GM19025 (cell line): ENCODE results near the gene CYBC1.

Experiments
- ATAC-seq: cut with Tn5 transposase; IDR thresholded peaks from one replicate; pipeline ENCODE4 v1.9.1; 2021; ENCODE audit warnings: mild to moderate bottlenecking, low read depth, moderate library complexity; ENCODE audit not compliant: unreplicated experiment

Gene CYBC1

DNA sequence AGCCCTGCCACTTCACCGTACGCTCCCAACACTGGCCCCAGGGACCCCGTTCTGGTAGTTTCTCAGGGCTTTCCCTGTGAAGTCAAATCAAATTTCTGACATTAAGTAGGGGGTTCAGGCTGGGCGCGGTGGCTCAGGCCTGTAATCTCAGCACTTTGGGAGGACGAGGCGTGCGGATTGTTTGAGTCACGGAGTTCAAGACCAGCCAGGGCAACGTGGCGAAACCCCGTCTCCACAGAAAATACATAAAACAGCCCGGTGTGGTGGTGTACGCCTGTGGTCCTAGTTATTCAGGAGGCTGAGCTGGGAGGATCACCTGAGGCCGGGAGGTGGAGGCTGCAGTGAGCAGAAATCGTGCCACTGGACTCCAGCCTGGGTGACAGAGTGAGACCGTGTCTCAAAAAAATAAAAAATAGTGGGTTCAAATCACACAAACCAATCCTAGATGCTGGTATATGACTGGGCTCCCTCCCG is 632 bp downstream of the CYBC1 start:
- ATAC-seq, result no peak

DNA sequence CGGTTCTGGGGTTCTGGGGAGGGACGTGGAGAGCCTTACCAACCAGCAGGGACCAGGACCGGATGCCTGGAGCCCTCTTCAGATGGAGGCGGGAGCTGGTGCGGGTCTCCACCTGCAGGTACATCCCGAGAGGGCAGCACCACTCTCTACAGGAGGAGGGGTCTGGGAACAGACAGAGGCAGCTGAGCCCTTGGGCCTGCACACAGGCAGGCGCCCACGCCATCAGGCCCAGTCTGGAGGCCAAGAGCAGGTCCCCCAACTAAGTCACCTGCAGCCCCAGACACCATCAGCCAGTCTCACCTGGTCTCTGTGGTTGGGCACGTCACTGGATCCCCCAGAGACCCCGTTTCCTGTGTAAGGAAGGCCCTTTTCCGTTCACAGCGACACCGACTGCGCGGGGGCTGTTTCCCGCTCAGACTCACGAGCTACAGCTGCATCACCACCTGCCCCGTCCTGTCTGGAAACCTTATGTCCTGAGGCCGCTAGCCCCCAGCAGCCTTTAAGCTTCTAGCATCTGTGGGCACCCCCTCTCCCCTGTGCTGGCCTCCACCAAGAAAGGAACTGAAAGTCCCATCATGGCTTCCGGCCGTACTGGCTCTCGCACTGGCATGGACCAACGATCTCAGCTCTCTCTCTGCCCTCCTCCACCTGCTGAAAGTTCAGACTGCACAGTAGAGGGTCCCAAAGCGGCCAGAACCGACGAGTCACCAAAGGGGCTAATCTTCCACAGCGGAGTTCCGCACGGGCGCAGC is 1.2 kb downstream of the CYBC1 start:
- ATAC-seq, result peak; percentile 40

DNA sequence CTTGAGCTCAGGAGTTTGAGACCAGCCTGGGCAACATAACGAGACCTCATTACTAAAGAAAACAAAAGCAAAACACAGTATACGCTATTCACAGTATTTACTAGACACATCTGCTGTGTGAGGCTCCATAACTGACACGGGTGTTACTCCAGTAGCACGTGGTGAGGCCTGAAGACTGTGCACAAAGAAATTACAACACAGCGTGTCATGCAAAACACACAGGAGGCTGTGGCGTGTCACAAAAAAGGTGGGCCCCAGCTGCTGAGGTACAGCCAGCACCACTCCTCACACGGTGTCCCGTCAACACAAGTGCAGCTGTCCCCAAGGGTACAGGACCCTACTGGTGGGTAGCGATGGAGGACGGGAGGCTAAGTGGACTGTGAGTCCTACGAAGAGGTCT is 2.7 kb downstream of the CYBC1 start:
- no peak for ATAC-seq

DNA sequence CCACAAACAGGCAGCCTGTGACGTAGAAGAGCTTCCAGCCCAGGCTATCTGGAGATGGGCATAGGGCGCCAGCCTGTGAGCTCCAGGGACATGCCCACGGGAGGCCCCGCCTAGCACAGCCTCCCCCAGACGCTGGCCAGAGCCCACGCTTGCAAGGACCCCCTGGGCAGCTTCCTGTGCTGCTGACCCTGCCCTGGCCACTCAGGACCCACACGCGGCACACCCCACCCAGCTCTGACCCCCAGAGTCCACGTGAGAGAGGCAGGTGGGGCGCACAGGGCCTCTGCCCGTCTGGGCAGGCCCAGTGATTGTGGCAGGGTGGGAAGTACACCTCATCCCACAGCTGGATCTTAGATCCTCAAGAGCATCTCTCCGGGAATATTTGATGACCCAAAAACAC is 3.9 kb downstream of the CYBC1 start:
- ATAC-seq, result no peak

DNA sequence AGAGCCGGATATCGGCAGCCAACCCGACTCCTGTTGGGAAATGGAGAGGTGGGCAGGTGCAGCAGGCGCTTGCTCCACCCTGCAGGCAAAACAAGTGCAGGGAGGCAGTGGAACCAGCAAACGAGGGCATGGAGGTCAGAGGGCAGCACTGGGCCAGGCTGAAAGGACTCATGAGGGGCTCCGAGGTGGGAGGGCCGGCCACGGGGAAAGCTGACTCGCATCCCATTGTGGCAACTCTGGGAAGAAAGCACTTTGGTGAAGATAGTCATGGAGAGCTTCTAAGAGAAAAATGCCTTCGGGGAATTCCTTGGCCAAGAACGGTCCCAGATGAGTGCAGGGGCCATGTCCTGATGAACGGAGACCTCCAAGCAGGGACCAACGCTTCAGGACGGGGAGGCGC is 4.4 kb downstream of the CYBC1 start:
- ATAC-seq, result no peak

DNA sequence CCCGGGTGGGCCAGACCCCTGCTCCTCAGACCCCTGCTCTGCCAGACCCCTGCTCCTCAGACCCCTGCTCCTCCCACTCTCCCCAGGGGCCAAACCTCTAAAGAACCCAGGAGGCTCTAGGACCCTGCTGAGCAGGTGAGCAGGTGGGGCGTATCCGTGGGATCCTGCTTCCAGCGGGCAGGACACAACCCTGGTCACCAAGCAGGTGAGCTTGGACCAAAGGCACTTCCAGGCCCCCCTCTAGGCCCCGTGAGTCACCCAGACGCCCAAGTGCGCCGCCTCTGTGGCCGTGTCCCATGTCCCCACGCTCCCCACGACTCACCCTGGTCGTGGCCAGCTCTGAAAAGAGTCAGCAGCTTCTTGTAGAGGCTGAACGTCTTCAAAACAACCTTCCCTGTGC is 5.0 kb downstream of the CYBC1 start:
- no peak for ATAC-seq

DNA sequence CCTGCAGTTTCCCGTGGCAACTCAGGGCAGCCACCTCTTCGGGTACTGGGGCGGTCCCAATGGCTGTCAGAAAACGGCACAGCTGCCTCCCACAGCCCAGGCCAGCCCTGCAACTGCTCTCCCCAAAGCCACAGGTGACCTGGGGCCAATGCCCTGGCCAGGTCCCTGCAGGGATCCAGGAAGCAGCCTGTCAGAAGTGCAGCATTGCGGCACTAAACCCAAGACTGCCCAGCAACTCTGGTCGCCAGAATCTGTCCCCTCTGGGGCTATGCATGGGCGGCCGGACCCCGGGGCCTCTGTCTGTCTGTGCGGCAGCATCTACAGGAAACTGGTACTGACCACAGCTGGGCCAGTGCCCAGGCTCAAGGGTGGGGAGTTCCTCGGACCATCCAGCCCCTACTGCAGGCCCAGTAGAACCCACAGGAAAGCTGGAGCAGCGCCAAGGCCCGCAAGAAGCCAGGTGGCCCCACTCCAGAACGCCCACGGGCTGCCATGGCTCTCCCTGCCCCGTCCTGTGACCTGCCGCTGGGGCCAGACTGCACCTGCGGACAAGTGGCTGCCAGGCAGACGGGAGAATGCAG is 5.5 kb downstream of the CYBC1 start:
- no peak for ATAC-seq

DNA sequence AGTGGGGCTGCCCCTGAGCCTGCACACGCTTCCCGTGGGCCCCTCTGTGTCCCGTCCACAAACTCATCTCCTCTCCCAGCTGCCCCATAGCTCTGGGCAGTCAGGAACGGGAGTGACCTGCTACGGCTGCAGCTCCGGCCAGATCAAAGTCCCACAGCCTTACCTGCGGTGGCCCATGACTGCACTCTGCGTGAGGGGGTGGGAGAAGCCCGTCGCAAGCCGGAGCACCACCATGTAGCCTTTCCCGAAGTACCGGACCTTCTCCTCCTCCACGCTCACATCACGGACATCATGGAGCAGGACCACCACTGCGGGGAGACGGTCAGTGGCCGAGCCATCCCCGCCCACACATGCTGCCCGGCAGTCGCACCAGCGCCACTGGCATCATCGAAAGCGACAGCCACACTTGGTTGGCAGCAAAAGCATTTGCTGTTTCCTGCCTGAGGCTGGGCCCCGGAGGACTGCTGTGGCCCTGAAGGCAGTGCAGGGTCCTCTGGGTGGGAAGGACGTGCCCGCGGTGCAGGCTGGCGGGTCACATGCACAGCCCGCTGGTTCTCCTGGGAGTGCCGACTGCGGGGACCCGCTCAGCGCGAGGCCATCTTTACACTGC is 6.2 kb downstream of the CYBC1 start:
- ATAC-seq, result no peak

DNA sequence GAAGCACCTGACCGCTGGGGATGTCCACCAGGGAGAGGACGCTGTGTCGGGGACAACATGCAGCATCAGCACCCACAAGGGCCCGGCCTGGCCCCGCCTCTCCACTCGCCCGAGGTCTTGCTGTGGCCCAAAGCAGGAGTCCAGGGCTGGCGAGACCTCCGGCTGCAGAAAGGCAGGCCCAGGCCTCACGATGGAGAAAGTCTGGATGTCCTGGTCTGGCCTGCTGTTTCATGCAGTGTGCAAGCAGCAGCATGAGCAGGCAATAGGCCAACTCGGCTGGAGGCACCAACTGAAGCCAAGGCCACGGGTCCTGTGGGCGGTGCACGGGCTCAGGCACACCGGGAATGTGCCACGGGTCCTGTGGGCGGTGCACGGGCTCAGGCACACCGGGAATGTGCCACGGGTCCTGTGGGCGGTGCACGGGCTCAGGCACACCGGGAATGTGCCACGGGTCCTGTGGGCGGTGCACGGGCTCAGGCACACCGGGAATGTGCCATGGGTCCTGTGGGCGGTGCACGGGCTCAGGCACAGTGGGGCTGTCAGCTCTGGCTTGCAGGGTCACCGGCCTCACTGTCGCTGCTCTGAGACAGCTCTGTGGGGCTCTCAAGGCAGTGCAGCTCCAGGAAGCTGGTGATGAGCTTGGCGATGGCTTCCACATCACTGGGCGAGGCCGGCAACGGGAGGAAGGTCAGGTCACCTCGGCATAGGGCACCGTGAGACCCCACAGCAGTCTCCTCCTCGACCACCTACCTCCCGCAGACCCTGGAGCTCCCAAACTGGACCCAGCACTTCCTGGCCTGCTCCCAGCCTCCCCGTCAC is 6.9 kb downstream of the CYBC1 start:
- no peak for ATAC-seq

DNA sequence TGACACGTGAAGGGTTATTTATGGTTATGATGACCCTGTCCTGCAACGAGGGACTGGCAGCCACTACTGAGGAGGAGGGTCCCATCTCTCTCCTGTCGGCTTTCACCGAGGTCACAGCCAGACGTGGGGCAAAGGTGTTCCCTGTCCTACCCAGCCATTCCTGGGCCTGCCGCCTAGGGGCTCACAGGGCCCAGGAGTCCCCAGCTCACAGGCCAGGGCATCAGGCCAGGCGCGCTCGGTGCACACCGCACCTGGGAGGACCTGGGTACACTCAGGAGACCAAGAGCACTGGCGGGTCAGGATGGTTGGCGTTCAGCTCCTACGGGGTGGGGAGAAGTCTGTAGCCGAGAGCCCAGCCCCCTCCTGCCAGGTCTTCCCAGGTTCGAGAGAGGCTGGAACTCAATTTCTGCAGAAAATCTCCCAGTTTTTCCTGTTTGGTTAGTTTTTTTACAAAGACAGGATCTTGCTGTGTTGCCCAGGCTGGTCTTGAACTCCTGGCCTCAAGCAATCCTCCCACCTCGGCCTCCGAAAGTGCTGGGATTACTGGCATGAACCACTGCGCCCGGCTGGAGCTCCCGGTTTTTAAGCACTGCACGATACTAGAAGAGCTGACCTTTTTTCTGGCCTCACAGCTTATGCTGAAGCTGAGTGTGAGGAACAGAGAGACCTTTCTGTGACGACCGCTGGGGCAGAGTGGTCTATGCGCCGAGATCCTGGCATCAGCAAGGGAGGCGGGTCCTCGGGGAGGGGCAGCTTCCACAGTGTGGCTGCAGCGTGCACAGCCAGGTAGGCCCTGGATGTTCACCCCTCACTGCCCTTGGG is 7.7 kb downstream of the CYBC1 start:
- no peak for ATAC-seq

DNA sequence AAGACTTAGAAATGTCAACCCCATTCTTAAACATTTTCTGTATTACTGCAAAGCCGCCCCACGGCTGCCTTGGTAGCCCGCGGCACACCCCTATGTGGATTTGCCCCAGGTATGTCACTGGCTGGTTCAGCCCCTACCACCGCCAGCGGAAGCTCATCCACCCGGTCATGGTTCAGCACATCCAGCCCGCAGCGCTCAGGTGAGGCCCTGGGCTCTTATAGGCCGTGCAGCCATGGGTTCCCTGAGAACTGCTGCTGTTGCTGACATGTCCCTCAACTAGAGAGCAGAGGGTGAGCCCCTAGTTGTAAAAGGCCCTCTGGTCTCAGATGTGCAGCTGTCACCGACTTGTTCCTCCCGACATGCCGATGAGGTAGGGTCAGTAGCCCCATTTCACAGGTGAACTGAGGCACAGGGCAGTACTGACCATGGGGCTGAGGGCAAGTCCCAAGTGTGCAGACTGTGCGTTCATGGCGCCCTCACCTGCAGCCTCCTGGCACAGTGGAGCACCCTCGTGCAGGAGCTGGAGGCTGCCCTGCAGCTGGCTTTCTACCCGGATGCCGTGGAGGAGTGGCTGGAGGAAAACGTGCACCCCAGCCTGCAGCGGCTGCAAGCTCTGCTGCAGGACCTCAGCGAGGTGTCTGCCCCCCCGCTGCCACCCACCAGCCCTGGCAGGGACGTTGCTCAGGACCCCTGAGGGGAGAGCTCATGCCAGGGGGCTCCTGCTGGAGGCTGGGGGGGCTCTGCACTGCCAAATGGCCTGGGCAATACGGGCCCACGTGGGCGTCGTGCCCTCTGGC is 8.7 kb downstream of the CYBC1 start:
- ATAC-seq, result no peak

DNA sequence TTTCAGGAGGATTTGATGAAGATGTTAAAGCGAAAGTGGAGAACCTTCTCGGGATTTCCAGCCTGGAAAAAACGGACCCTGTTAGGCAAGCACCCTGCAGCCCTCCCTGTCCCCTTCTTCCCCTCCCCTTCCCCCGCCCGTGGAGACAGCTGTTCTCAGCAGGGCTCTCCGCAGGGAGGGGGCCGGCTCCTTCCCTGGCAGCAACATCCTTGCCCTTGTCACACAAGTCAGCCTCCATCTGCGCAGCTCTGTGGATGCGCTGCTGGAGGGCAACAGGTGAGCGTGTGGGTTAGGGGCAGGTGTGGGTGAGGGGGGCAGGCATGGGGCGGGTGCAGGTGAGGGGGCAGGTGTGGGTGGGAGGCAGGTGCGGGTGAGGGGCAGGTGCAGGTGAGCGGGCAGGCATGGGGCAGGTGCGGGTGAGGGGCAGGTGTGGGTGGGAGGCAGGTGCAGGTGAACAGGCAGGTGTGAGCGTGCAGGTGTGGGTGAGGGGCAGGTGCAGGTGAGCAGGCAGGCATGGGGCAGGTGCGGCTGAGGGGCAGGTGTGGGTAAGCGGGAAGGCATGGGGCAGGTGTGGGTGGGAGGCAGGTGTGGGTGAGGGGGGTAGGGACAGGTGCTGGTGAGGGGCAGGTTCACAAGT is 9.4 kb downstream of the CYBC1 start:
- ATAC-seq, result no peak

DNA sequence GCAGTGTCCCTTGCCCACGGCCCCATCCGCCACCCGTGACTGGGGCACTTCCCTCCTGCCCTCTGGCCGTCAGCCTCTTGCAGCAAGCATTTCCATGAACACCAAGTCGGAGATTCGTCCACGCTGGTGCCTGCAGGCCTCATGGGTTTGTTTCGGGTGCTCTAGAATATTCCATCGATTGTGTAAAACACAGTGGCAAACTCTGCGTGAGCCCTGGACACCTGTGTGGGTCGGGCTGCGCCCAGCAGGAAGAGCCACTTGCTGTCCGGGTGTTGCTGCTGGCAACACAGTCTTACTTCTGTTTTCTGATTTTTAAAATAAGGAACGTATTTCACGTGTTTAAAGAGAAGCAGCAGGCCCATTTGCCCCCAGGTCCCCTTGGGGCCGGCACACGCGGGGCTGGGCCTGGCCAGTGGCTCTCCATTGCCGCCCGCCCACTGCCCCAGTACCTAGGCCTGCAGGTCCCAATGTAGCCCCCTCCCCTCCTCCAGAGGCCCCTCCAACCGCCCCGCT is 10.0 kb downstream of the CYBC1 start:
- no peak for ATAC-seq

DNA sequence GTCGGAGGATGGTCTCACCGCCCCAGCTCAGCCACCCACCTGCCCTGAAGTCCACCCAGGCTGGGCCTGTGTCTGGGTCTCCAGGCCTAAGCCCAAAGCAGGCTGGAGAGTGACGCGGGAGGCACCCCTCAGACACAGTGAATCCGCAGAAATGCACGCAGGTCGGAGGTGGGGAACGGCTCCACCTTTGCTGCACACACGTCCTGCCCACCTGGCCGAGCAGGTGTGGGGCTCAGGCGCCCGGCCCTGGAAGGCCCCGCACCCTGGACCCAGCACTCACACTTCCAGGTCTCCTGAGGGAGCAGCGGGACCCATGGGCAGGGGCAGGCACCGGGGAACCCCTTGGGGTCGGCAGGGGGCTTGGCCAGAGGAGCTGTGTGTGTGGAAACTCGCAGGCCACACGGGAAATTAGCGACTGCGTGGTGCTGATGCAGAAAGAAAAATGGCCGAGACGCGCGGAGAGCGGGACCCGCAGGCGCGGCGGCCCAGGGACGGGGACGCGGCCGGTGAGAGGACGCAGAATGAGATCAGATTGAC is 10.7 kb downstream of the CYBC1 start:
- ATAC-seq, result no peak

DNA sequence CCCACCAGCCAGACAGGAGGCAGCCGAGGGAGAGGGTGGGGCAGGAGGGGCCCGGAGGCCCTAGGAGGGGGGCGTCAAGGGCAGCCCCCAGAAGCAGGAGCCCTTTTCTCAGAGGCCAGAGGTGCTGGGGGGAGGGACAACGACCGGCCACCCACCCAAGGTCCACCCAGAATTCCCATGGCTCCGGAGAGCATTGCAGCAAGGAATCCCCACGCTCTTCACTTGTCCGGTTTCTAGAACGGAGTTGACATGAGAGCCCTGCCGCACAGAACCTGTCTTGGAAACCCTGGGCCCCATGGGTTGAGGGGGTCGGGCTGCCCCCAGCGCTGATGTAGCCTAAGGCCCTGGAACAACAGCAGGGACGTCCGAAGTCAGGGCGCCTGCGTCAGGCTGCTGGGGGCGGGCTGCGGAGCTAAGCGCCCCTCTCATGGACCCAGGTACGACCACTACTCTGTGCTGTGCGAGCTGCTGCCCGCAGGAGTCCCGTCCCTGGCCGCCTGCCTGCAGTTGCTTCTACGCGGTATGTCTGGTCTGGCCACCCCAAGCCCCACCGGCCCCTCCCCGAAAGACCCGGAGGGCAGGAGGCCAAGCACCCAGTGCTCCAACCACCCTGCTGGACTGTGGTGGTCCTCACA is 11.2 kb downstream of the CYBC1 start:
- ATAC-seq, result no peak

DNA sequence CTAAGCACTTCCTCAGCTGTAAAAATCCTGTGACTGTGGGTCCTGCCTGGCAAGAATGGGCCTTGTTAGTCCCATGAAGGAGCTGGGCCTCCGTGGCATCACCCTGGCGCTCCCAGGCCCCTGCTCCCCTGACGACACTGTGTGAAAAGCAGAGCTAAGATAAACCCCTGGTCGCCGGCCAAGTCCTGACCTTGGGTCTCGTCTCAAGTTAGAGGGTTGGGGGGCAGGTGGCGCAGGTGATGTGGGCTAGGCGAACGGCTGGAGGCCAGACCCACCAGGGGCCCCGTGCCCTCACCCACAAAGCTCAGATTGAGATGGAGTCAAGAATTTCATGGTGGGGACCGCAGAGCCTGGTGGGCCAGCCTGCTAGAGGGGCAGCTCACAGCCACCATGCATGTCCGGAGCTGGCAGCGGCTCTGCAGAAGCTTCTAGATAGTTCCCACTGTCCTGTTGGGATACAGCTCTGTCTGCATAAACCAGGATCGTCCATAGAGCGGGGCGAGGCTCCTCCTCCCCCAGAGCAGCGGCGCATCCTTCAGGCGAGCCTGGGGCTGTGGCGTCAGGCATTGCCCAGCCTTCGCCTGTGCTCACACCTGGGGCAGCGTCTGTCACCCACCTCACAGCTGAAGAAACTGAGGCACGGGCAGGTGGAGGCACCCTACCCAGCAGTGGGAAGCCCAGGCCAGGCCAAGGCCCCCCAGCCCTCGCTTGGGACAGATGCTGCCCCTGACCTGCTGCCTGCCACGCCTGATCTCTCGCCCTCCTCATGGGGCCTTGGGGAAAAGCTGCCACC is 12.0 kb downstream of the CYBC1 start:
- no peak for ATAC-seq

DNA sequence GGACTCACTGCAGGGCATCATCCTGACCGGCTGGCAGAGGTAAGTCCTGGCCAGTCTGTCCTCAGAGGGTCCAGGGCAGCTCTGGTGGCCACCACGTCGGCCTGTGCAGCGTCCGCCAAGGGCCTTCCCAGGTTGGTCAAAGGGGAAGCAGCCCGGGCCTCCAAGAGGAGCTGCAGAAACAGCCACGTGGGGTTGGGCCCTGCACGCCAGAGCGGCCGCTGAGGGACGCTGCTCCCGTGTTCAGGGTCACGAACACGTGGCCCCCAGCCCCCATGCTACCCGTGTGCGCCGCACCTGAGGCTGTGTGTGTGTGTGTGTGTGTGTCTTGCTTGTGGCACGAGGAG is 13.3 kb downstream of the CYBC1 start:
- ATAC-seq, result no peak
